Tibial nerve (tissue), 4 donors: ENCODE data around the gene MRPL19. TPM values are rescaled to one million over a fixed set of nuclear protein-coding genes. Genes with fewer than 3 reads are reported as not detected.

Experiments
- DNase-seq, 2 donors: peaks; one replicate each; pipeline ENCODE4 v3.0.0-alpha.2; 2019; ENCODE audit warnings: low spot score in 2 of 2
- H3K27ac ChIP-seq, 4 donors: fragments of 200-600 bp; sonication (generic) in 3 of 4; one replicate each; pipeline ENCODE4 v1.5.1; 2017 to 2019; ENCODE audit warnings: mild to moderate bottlenecking in 1 of 4
- H3K27me3 ChIP-seq, 2 donors: fragments of 200-600 bp; sonication (generic) in 1 of 2; one replicate each; pipeline versions ENCODE4 v1.5.1 to v1.6.0; 2017 to 2019
- H3K36me3 ChIP-seq, 3 donors: fragments of 200-600 bp; sonication (generic); one replicate each; pipeline ENCODE4 v1.5.1; 2018 to 2019
- H3K4me1 ChIP-seq, 4 donors: fragments of 200-600 bp; sonication (generic) in 3 of 4; one replicate each; pipeline ENCODE4 v1.5.1; 2017 to 2019
- H3K4me3 ChIP-seq, 4 donors: fragments of 200-600 bp; sonication (generic) in 3 of 4; one replicate each; pipeline ENCODE4 v1.5.1; 2017 to 2019; ENCODE audit warnings: mild to moderate bottlenecking in 1 of 4, moderate library complexity in 1 of 4
- H3K9me3 ChIP-seq, 4 donors: fragments of 200-600 bp; sonication (generic) in 3 of 4; one replicate each; pipeline ENCODE4 v1.5.1; 2017 to 2019
- CTCF ChIP-seq, 5 experiments: fragments of 200-600 bp in 3 of 5; fragments of 450-650 bp in 2 of 5; sonication (generic) in 3 of 5; IDR thresholded peaks; one replicate each; pipeline ENCODE4 v1.5.1; 2016 to 2019; ENCODE audit warnings: antibody characterized with exemption in 5 of 5, mild to moderate bottlenecking in 3 of 5, moderate library complexity in 2 of 5
- EP300 ChIP-seq, 2 donors: sonication (generic); formaldehyde crosslinking; IDR thresholded peaks; one replicate each; pipeline ENCODE4 v1.6.1; 2017; ENCODE audit warnings: antibody characterized with exemption in 2 of 2, mild to moderate bottlenecking in 1 of 2
- POLR2A ChIP-seq, 2 donors: fragments of 450-650 bp; IDR thresholded peaks; one replicate each; pipeline ENCODE4 v1.6.1; 2017; ENCODE audit warnings: antibody characterized with exemption in 2 of 2, mild to moderate bottlenecking in 2 of 2, moderate library complexity in 2 of 2
- WGBS, 2 donors: methylation state at CpG; one replicate each; pipeline ENCODE4 v1.1.5; 2018; 5-methylcytosine and 5-hydroxymethylcytosine counted together
- total RNA-seq, 4 donors: library from RNA; depleted of rRNA; stranded (reverse); fragments of >200 nt; gene quantifications; one replicate each; pipeline ENCODE4 v1.1.0, GENCODE V29; 2016

Gene MRPL19
- total RNA-seq, 4 donors from 2014 or later: 27.9 to 52.9 (median 34.9) TPM

GRCh38 chr2:75634945-75635344 is 11.6 kb upstream of the MRPL19 start:
- H3K36me3 ChIP-seq: no peaks in the 10 kb centered on the region
- H3K27me3 ChIP-seq: no peaks in the 10 kb centered on the region
- H3K4me1 ChIP-seq: peaks cover 0 to 10% (median 3%) of the 10 kb centered on the region in 4 donors
- TF ChIP-seq CTCF (IDR thresholded peaks at IDR 0.05) (no peak), EP300 (IDR thresholded peaks at IDR 0.05) (no peak), POLR2A (IDR thresholded peaks at IDR 0.05) (no peak)
- H3K9me3 ChIP-seq: no peaks in the 10 kb centered on the region
- no peak overlapping the region for H3K27ac ChIP-seq
- H3K4me3 ChIP-seq: no peak overlapping the region
- DNase-seq: no peak
- 52 to 100% methylated on average over 1 of the region's 1 CpG for WGBS, 2 donors

- TF ChIP-seq POLR2A (IDR thresholded peaks at IDR 0.05): no peak
- TF ChIP-seq CTCF (IDR thresholded peaks at IDR 0.05): no peak
- TF ChIP-seq EP300 (IDR thresholded peaks at IDR 0.05): no peak
- Histone ChIP-seq H3K27me3 (no peaks in the 10 kb centered on the region), H3K4me3 (no peak overlapping the region), H3K9me3 (no peaks in the 10 kb centered on the region), H3K36me3 (no peaks in the 10 kb centered on the region), H3K4me1 (peaks cover 0 to 16% (median 7%) of the 10 kb centered on the region in 4 donors), H3K27ac (no peak overlapping the region)
- WGBS, 2 donors: 70 to 80% methylated on average over 1 of the region's 1 CpG
- no peak for DNase-seq
Observed at GRCh38 chr2:75637568-75637967, 9.0 kb upstream of the MRPL19 start.

GRCh38 chr2:75640621-75641121 is 5.9 kb upstream of the MRPL19 start:
- Histone ChIP-seq H3K4me1 (peaks cover 0 to 16% (median 5%) of the 10 kb centered on the region in 4 donors), H3K27me3 (no peaks in the 10 kb centered on the region), H3K36me3 (no peaks in the 10 kb centered on the region), H3K4me3 (no peak overlapping the region), H3K27ac (peak overlapping the region in 2 of 4 donors; percentile 58 to 73), H3K9me3 (no peaks in the 10 kb centered on the region)
- TF ChIP-seq EP300 (IDR thresholded peaks at IDR 0.05) (peak in 1 of 2 donors; percentile 40), CTCF (IDR thresholded peaks at IDR 0.05) (peak; percentile 79 to 99 (median 95)), POLR2A (IDR thresholded peaks at IDR 0.05) (no peak)
- peak; percentile 33 to 63 for DNase-seq
- WGBS, 2 donors: 0 to 1% methylated on average over 3 of the region's 3 CpGs

GRCh38 chr2:75641587-75641986 is 5.0 kb upstream of the MRPL19 start:
- peak in 1 of 2 donors; percentile 20 for TF ChIP-seq EP300 (IDR thresholded peaks at IDR 0.05)
- TF ChIP-seq CTCF (IDR thresholded peaks at IDR 0.05): no peak
- H3K4me1 ChIP-seq: peaks cover 0 to 23% (median 5%) of the 10 kb centered on the region in 4 donors
- WGBS, 2 donors: 61 to 79% methylated on average over 1 of the region's 1 CpG
- no peaks in the 10 kb centered on the region for H3K9me3 ChIP-seq
- no peak overlapping the region for H3K4me3 ChIP-seq
- peak overlapping the region in 2 of 4 donors; percentile 58 to 73 for H3K27ac ChIP-seq
- peak in 1 of 2 donors; percentile 29 for DNase-seq
- H3K27me3 ChIP-seq: no peaks in the 10 kb centered on the region
- H3K36me3 ChIP-seq: no peaks in the 10 kb centered on the region

GRCh38 chr2:75643980-75644379 is 2.6 kb upstream of the MRPL19 start:
- no peaks in the 10 kb centered on the region for H3K27me3 ChIP-seq
- H3K4me3 ChIP-seq: no peak overlapping the region
- H3K9me3 ChIP-seq: no peaks in the 10 kb centered on the region
- peak overlapping the region in 1 of 4 donors; percentile 42 for H3K27ac ChIP-seq
- WGBS, 2 donors: 71 to 75% methylated on average over 1 of the region's 1 CpG
- H3K36me3 ChIP-seq: no peaks in the 10 kb centered on the region
- no peak for TF ChIP-seq POLR2A (IDR thresholded peaks at IDR 0.05)
- peak in 1 of 2 donors; percentile 25 for TF ChIP-seq EP300 (IDR thresholded peaks at IDR 0.05)
- TF ChIP-seq CTCF (IDR thresholded peaks at IDR 0.05): no peak
- DNase-seq: no peak
- peaks cover 0 to 40% (median 17%) of the 10 kb centered on the region in 4 donors for H3K4me1 ChIP-seq
